ENCODE measurements around the gene SWT1. TPM values are rescaled to one million over a fixed set of nuclear protein-coding genes. Genes with fewer than 3 reads are reported as not detected.

The SWT1 gene
- total and polyA plus RNA-seq, 9 of the 15 experiments (the other 6 are each of a cell fraction or from before 2014, with no cell fraction given) = 1.5 to 3.4 (median 2.3) TPM

GRCh38 chr1:185314411-185314810 lies 157.4 kb downstream of the SWT1 start:
- WGBS (ENCODE audit: insufficient coverage, low coverage, missing lambda C conversion rate) = 0% methylated on average over 1 of the region's 1 CpG
- 0 out of 3 replicates have a peak, but pooled peaks have one; percentile 5 for ATAC-seq
- Histone ChIP-seq H3K36me3 (ENCODE audit: control insufficient read depth, insufficient read depth, low read length) (peaks cover 37% of the 10 kb centered on the region), H3K9me3 (replicated peaks; ENCODE audit: control insufficient read depth, insufficient read depth, low read depth, low read length) (no peaks in the 10 kb centered on the region), H3K4me2 (ENCODE audit: insufficient read depth, low read length) (peak overlapping the region; percentile 89), H3K9me1 (ENCODE audit: control insufficient read depth, insufficient read depth, low read length) (no peaks in the 10 kb centered on the region), H3K4me1 (replicated peaks in 1 of 2; ENCODE audit: control insufficient read depth in 2 of 2, insufficient read depth in 2 of 2, low read length in 2 of 2) (peaks cover 20 to 43% of the 10 kb centered on the region in 2 experiments), H4K20me1 (replicated peaks; ENCODE audit: control insufficient read depth, insufficient read depth, low read length) (peaks cover 29% of the 10 kb centered on the region), H3K27me3 (ENCODE audit: control insufficient read depth in 2 of 2, insufficient read depth in 2 of 2, low read length in 2 of 2) (no peaks in the 10 kb centered on the region), H3K9ac (ENCODE audit: insufficient read depth in 1 of 2, low read depth in 2 of 2, low read length in 2 of 2) (peak overlapping the region in 1 of 2 experiments; percentile 89; a peak in 2 of 4 replicates), H3K27ac (ENCODE audit: extremely low read depth, low read depth, low read length) (peak overlapping the region; percentile 36), H3K4me3 (peak overlapping the region; percentile 77), H3K79me2 (ENCODE audit: control insufficient read depth, insufficient read depth, low read length) (peaks cover 85% of the 10 kb centered on the region), H2AFZ (ENCODE audit: low read depth, low read length) (no peak overlapping the region)
- in situ Hi-C loops (cut with MboI) = no loop called here
- intact Hi-C loops (cut with micrococcal nuclease) = loop anchor here (10.0 kb wide), 4 partner anchors 110 to 800 kb away; partner anchors contain the start of genes EDEM3 and RNF2
- CTCF ChIA-PET (ENCODE audit: low intra/inter-chr PET ratio) = no interaction called here
- FAIRE-seq = no peak
- no TSS peak for BruUV-seq (replicated peaks)
- peak in 1 of 4 experiments; percentile 35 for DNase-seq (ENCODE audit: extremely low read depth in 1 of 4, low spot score in 3 of 4)
- POLR2A ChIA-PET = interaction anchor here (0.9 to 2.0 kb wide), 7 partner anchors 8 to 562 kb away, joined by 3 to 7 read pairs (median 4); no protein-coding TSS in a partner anchor
- no peak for TF ChIP-seq SMARCA5 (IDR thresholded peaks at IDR 0.05)
- TF ChIP-seq NFATC3 (IDR thresholded peaks at IDR 0.05) = 0 out of 2 replicates have a peak, but pooled peaks have one; percentile 59
- TF ChIP-seq ZBTB11 (CRISPR knock-in tag; IDR thresholded peaks at IDR 0.05) = no peak
- no peak for TF ChIP-seq ETV6 (IDR thresholded peaks at IDR 0.05; ENCODE audit: borderline replicate concordance in 1 of 2, low read depth in 2 of 2, low read length in 1 of 2)
- TF ChIP-seq ETV6 (CRISPR knock-in tag; IDR thresholded peaks at IDR 0.05; ENCODE audit: borderline replicate concordance) = no peak
- TF ChIP-seq LCOR (CRISPR knock-in tag; IDR thresholded peaks at IDR 0.05) = no peak
- no peak for TF ChIP-seq CBFB (CRISPR knock-in tag; IDR thresholded peaks at IDR 0.05)
- no peak for TF ChIP-seq THRAP3 (IDR thresholded peaks at IDR 0.05; ENCODE audit: borderline replicate concordance)
- TF ChIP-seq ZFPM2 (CRISPR knock-in tag; IDR thresholded peaks at IDR 0.05) = no peak
- TF ChIP-seq ATF1 (CRISPR knock-in tag; IDR thresholded peaks at IDR 0.05) = no peak
- no peak for TF ChIP-seq ATF1 (tag; IDR thresholded peaks at IDR 0.05)
- TF ChIP-seq TOE1 (IDR thresholded peaks at IDR 0.05; ENCODE audit: borderline replicate concordance) = no peak
- TF ChIP-seq TOE1 (CRISPR knock-in tag; IDR thresholded peaks at IDR 0.05; ENCODE audit: borderline replicate concordance, low read depth) = no peak
- TF ChIP-seq ELF2 (CRISPR knock-in tag; IDR thresholded peaks at IDR 0.05) = no peak
- TF ChIP-seq NFYB (IDR thresholded peaks at IDR 0.05; ENCODE audit: extremely low read depth, insufficient read length) = no peak
- TF ChIP-seq KLF16 (IDR thresholded peaks at IDR 0.05) = no peak
- peak; percentile 43 for TF ChIP-seq KDM5B (IDR thresholded peaks at IDR 0.05; ENCODE audit: insufficient replicate concordance, low read depth, low read length)
- TF ChIP-seq HES1 (IDR thresholded peaks at IDR 0.05; ENCODE audit: low read depth) = no peak
- 0 out of 4 replicates have a peak, but pooled peaks of 1 of the 2 experiments have one; percentile 62 for TF ChIP-seq HDAC1 (IDR thresholded peaks at IDR 0.05)
- TF ChIP-seq LEF1 (IDR thresholded peaks at IDR 0.05) = no peak
- TF ChIP-seq ZNF282 (CRISPR knock-in tag; IDR thresholded peaks at IDR 0.05) = no peak
- no peak for TF ChIP-seq PYGO2 (tag; IDR thresholded peaks at IDR 0.05)
